GM12801 (cell line): ENCODE data around the gene CREB5.

Experiments
- TF ChIP-seq, protein P1 (sequence below): IDR thresholded peaks from one replicate; pipeline ENCODE4 v1.5.1; 2011; ENCODE audit warnings: control low read depth; ENCODE audit not compliant: insufficient read length; ENCODE audit errors: extremely low read depth

CREB5 gene

DNA sequence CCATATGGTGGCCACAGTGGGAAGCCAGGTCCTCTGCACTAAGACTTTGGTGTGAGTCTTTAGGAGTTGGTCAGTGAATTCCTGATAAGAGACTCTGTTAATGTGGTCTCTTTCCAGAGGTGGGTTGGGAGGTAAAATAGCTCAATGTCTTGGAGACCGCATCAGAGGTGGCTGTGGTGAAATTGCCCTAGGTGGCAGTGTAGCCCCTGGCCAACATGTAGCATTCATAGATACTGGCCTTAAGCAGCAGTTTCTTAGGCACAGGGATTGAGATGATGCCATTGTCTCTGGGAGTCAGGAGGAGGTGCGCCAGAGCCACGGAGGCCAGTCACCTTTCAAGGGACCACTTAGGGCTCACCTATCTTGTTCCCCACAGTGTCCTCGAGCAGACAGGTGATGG, 202.8 kb downstream of the CREB5 start:
- TF ChIP-seq, protein P1, sequence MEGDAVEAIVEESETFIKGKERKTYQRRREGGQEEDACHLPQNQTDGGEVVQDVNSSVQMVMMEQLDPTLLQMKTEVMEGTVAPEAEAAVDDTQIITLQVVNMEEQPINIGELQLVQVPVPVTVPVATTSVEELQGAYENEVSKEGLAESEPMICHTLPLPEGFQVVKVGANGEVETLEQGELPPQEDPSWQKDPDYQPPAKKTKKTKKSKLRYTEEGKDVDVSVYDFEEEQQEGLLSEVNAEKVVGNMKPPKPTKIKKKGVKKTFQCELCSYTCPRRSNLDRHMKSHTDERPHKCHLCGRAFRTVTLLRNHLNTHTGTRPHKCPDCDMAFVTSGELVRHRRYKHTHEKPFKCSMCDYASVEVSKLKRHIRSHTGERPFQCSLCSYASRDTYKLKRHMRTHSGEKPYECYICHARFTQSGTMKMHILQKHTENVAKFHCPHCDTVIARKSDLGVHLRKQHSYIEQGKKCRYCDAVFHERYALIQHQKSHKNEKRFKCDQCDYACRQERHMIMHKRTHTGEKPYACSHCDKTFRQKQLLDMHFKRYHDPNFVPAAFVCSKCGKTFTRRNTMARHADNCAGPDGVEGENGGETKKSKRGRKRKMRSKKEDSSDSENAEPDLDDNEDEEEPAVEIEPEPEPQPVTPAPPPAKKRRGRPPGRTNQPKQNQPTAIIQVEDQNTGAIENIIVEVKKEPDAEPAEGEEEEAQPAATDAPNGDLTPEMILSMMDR = no peak

DNA sequence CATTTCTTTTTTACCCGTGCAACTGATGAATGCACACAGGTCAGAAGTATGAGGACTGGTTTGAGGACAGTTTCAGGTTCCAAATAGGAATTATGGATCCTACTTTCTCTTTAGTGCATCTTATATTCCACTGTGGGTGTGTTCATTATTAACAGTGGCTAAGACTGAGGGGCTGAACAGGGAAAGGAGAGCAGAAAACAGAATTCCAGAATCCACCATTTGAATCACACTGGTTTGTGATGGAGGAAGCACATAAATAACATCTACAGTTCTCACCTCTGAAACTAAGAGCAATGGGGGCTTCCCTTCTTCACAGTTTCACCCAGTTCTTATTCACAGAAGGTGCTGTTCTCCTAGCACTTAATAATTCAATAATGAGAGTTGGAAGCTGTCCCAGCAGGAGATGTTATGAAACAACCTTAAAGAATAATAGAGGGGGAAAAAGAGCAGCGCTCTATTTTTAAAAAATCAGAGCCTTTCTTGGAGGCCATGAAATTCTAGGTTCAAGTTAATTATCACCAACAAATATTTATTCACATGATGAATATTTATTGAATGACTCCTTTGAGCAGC, 205.1 kb downstream of the CREB5 start:
- TF ChIP-seq, protein P1 = no peak

DNA sequence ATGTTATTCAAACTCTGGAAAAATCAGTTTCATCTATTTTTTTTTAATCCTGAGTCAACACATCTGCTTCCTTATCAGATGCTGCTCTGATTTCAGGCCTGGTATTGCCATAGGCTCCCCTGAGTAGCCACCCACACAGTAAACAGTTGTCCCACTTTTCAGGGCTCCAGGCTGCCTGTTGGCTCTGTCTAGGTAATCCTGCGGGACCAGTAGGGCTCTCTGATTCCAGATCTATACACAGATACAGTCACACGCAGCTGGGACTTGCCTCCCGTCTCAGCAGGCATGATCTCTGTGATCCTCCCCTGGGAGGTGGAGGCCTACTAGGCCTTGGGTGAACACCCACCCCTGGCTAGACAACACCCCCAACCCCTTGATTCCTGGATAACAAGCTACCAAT, 206.1 kb downstream of the CREB5 start:
- TF ChIP-seq, protein P1 = no peak

DNA sequence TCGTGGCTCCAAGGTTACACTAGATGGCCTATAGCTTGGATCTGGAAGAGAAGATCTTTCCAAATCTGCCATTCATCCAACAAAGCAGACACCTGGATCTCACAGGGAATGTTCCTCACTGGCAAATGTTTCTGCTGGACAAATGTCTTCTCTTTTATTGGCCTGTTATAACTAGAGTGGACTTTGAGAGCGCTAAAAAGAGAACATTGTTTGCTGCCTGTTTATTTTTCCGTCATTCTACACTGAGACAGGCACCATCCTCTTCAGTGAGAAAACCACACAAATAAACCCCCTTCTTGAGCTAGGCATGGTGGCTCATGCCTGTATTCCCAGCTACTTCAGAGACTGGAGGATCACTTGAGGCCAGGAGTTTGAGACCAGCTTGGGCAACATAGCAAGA, 206.9 kb downstream of the CREB5 start:
- TF ChIP-seq, protein P1 = no peak

DNA sequence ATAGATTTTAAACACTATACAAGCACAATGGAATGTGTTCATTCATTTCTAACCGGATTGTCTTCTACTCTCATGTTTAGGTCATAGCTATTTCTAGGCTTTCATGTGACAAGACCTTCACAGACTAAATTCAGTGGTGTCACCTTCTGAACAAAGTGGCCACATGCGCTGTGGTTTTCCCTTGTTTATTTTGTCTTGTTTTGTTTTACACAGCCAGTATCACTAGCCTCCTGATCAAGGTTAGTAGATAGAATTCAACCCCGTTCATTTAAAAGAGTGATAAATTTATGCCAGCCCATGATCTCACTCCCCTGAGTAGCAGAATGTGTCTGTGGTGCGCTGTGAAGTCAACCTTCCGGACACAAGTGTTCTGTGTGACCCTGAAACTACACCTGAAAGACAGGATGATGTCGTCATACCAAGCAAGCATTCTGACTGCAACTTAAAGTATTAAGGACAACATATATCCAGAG, 209.1 kb downstream of the CREB5 start:
- TF ChIP-seq, protein P1 = no peak

DNA sequence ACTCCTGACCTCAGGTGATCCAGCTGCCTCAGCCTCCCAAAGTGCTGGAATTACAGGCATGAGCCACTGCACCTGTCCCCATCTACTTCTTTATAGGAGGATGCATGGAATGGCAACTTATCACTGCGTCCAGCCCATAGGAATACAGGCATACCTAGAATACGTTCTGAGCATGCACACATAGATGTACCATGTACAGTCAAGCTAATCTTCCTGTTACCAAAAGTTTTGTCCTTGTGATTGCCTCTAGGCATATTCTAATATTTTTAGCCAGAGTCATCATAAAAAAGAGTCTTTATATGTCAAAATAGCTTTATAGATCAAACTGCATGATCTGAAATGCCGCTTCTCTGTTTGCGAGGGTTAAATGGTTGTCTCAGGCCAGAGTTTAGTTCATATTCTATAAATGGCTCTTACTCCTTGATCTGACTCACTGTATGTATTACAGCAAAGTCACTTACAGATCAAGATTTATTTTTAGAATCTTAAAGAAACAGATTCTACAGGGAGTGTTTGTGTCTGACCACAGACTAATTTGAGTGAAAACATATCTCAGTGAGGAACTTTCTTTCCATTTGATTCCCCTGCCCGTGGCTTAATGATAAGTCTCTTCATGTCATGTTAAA, 210.9 kb downstream of the CREB5 start:
- TF ChIP-seq, protein P1 = no peak

DNA sequence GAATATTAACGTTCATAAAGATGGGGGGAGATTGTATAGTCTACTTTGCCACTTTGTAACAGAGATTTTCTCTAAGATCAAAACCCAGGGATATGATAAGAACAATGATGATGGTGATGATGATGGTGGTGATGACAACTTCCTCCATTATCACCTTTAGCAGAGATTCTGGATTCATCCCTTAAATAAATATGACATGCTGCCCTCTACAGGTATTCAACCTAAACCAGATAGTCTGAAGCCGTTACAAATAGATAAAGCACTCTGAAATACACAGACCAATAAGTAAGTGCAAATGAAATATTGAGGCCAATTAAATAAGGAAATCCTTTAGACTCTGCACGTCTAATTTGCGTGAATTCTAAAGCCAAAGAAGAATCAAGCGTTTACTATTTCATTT, 211.5 kb downstream of the CREB5 start:
- TF ChIP-seq, protein P1 = no peak

DNA sequence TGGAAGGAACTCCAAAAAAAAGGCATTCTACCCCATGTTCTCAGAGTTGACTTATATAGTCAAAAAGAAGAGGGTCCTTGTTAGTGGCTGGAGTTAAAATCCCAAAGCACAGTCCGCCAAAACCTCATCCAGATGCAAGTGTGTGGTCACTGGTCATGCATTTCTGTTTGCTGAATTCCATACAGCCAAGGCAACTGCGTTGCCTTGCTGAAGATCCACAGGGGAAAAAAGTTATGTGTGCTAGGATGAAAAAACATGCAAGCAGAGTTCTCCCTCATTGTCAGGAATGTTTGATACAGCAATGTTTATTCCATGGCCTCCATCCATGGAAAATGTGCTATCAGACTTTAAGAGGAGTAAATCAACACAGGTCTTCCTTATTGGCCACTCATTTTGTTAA, 213.1 kb downstream of the CREB5 start:
- TF ChIP-seq, protein P1 = no peak
